Measurements from ENCODE around the gene MYO3B. TPM values are rescaled to one million over a fixed set of nuclear protein-coding genes. Genes with fewer than 3 reads are reported as not detected.

Gene MYO3B
- total RNA-seq, 1 experiment from 2014 or later: 0.50 TPM

DNA sequence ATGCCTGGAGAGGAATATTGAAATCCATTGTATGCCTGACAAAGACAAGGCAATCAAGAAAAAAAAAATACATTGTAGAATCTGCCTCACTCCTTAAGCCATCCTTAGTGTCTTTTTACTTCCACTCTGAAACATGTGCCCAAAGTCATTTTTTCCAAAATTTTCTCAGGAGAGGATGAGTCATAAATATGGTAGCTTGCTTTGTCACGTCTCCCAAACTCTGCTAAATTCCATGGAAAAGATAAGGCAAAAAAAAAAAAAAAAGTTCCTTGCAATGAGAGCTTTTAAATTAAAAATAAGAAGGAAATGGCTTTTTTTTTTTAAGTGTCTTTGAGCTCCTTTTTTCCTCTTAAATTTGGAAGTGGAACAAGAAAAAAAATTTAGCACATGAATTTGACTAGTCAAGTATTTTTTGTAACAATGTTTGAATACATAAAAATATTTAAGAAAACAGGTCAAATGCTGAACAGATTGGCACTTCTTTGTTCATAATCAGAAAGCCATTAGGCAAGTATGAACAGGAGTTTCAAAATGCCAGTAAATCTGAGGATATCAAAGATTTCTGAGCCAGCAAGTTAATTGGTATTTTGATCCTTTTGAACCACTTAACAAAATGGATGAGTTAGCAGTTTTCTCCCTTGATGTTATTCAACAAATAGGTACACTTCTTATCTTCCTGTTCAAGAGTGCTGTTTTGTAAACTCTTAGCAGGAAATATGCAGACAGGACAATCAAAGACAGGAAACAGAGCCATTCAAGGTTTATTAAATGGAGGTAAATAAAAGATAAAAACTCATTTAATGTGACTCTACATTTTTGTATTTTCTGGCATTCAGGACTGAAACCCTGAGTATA lies 289.8 kb downstream of the MYO3B start:
- Mint-ChIP-seq H3K9me3 (peaks cover 8% of the 10 kb centered on the region), H3K36me3 (no peaks in the 10 kb centered on the region; the same call in 1 of the 2 replicates), H3K27me3 (ENCODE audit: low read depth) (no peaks in the 10 kb centered on the region; the same call in 1 of the 2 replicates), H3K4me1 (peaks cover 19% of the 10 kb centered on the region), H3K4me3 (no peak overlapping the region), H3K27ac (no peak overlapping the region)
- TF ChIP-seq KAT7 (CRISPR knock-in tag; IDR thresholded peaks at IDR 0.05; ENCODE audit: borderline replicate concordance) (no peak), ZNF121 (CRISPR knock-in tag; IDR thresholded peaks at IDR 0.05) (no peak), ZBTB43 (CRISPR knock-in tag; IDR thresholded peaks at IDR 0.05) (no peak), NFATC4 (CRISPR knock-in tag; IDR thresholded peaks at IDR 0.05) (no peak), JAZF1 (CRISPR knock-in tag; IDR thresholded peaks at IDR 0.05) (no peak), CREM (CRISPR knock-in tag; IDR thresholded peaks at IDR 0.05) (no peak), ZNF263 (CRISPR knock-in tag; IDR thresholded peaks at IDR 0.05; ENCODE audit: low read depth) (no peak), FOXP4 (CRISPR knock-in tag; IDR thresholded peaks at IDR 0.05) (no peak), SP1 (CRISPR knock-in tag; conservative IDR thresholded peaks at IDR 0.05) (no peak), OVOL2 (CRISPR knock-in tag; IDR thresholded peaks at IDR 0.05; ENCODE audit: borderline replicate concordance) (no peak), RELA (CRISPR knock-in tag; IDR thresholded peaks at IDR 0.05; ENCODE audit: borderline replicate concordance) (no peak), SMAD4 (CRISPR knock-in tag; IDR thresholded peaks at IDR 0.05) (no peak), FOXJ3 (CRISPR knock-in tag; IDR thresholded peaks at IDR 0.05; ENCODE audit: borderline replicate concordance) (no peak), ZNF232 (CRISPR knock-in tag; IDR thresholded peaks at IDR 0.05) (no peak)
- TF ChIP-seq, protein P1, sequence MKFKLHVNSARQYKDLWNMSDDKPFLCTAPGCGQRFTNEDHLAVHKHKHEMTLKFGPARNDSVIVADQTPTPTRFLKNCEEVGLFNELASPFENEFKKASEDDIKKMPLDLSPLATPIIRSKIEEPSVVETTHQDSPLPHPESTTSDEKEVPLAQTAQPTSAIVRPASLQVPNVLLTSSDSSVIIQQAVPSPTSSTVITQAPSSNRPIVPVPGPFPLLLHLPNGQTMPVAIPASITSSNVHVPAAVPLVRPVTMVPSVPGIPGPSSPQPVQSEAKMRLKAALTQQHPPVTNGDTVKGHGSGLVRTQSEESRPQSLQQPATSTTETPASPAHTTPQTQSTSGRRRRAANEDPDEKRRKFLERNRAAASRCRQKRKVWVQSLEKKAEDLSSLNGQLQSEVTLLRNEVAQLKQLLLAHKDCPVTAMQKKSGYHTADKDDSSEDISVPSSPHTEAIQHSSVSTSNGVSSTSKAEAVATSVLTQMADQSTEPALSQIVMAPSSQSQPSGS (CRISPR knock-in tag; IDR thresholded peaks at IDR 0.05; ENCODE audit: borderline replicate concordance, low read depth): no peak
- TF ChIP-seq, protein P2, sequence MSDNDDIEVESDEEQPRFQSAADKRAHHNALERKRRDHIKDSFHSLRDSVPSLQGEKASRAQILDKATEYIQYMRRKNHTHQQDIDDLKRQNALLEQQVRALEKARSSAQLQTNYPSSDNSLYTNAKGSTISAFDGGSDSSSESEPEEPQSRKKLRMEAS (CRISPR knock-in tag; IDR thresholded peaks at IDR 0.05): no peak
- TF ChIP-seq, protein P3, sequence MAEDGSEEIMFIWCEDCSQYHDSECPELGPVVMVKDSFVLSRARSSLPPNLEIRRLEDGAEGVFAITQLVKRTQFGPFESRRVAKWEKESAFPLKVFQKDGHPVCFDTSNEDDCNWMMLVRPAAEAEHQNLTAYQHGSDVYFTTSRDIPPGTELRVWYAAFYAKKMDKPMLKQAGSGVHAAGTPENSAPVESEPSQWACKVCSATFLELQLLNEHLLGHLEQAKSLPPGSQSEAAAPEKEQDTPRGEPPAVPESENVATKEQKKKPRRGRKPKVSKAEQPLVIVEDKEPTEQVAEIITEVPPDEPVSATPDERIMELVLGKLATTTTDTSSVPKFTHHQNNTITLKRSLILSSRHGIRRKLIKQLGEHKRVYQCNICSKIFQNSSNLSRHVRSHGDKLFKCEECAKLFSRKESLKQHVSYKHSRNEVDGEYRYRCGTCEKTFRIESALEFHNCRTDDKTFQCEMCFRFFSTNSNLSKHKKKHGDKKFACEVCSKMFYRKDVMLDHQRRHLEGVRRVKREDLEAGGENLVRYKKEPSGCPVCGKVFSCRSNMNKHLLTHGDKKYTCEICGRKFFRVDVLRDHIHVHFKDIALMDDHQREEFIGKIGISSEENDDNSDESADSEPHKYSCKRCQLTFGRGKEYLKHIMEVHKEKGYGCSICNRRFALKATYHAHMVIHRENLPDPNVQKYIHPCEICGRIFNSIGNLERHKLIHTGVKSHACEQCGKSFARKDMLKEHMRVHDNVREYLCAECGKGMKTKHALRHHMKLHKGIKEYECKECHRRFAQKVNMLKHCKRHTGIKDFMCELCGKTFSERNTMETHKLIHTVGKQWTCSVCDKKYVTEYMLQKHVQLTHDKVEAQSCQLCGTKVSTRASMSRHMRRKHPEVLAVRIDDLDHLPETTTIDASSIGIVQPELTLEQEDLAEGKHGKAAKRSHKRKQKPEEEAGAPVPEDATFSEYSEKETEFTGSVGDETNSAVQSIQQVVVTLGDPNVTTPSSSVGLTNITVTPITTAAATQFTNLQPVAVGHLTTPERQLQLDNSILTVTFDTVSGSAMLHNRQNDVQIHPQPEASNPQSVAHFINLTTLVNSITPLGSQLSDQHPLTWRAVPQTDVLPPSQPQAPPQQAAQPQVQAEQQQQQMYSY (CRISPR knock-in tag; IDR thresholded peaks at IDR 0.05): no peak
- ChIA-PET POLR2A (no interaction called here), CTCF (no interaction called here)
- no peak for DNase-seq (ENCODE audit: low spot score)
- no peak for ATAC-seq

All from WTC11 (cell line).